Right renal pelvis (tissue), 4 donors: ENCODE measurements around the gene NR2E1. TPM values are rescaled to one million over a fixed set of nuclear protein-coding genes. Genes with fewer than 3 reads are reported as not detected.

Source experiments
- DNase-seq, 4 donors: peaks; one replicate each; pipeline ENCODE4 v3.0.0-alpha.2; 2013; ENCODE audit warnings: low read depth in 4 of 4, low spot score in 3 of 4, missing footprints in 1 of 4
- polyA plus RNA-seq, 4 donors: library from polyadenylated mRNA; unstranded; fragments of 120-200 nt; gene quantifications; one replicate each; pipeline ENCODE4 v1.2.1, GENCODE V29; 2013; ENCODE audit not compliant: insufficient read length in 4 of 4

The NR2E1 gene
- under 1 TPM in 1 of 4 donors, not detected in 3; 0.07 TPM for polyA plus RNA-seq

DNA sequence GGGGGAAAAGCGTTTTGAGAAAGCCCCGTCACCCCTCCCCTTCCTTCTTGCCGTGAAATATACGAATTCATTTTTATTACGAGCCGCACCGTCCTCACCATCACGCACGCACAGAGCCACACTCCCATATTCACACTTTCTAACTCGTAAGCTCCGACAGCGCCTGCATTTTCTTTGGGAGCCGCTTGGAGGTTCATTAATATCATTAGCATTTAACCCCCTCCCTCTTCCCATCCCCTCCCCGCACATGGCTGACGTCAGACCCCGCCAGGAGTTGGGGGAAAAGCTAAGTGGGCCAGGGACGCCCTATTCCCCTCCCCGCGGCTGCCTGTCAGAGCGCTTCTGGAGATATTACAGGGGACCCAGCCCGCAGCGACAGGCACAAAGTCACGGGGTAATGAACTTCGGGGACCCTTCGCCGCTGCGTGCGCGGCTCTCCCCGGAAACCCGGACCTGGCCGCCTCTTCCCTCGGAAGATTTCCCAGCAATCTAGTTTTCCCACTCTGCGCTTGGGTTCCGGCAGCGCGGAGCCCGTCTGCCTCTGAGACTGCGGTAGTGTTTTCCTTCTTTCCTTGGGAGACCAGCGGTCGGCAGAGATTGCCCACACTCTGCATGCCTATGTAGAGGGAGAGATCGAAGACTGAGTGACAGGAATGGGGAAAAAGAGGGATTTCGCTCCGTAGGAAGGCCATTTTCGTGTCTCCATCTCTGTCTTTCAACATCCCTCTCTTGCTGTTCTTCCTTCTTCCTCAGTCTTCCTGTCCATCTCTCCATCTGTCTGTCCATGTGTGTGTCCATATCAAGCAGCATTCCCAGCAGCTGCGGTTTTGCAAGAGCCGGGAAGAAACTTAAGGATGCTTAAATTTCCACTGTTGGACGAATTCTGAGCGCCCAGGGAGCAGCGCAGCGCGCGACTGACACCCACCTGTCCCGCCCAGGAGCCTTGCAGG is at the start of gene NR2E1:
TSS of gene NR2E1 (plus strand) at position 309 of the 950 bp plus-strand sequence. CDS start 744 bp downstream, outside the sequence.
- DNase-seq, result no peak

DNA sequence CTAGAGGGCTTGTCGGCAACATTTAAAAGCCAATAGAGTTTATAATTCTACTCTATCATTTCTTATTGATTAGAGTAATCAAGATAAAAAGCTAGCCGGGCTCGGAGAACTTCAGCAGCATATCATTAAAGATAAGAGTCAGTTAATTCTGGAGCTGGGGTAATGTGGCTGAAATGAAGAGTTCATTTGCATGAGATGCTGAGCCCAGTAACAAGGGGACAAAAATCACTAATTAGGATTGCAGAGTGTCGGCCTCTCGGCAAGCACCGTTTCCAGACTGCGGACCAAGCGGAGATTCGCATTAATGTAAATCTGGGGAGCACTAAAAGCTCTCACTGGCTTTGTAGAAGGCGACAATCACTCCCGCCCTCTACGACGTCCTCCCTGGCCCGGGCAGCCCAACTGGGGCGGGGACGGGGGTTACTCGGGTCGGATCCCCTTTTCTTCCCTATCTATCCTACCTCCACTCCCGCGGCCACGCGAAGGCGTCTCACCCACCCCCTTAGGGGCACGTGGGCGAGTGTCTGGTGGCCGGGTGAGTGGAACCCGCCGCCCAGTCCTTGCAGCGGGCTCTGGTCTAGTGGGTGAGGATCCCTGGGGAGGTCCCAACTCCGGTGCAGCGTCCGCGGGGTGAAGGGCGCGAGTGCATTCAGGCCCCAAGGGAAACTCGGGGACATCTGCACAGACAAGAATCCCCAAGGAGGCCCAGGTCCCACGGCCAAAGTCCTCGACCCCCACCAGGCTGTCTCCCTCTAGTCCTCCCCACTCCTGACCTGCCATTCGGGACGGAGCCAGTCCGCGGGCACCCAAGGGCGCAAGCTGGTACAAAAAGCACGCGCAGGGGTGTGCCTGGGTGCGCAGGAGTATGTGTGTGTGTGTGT is 49.0 kb upstream of the NR2E1 start:
- no peak for DNase-seq

DNA sequence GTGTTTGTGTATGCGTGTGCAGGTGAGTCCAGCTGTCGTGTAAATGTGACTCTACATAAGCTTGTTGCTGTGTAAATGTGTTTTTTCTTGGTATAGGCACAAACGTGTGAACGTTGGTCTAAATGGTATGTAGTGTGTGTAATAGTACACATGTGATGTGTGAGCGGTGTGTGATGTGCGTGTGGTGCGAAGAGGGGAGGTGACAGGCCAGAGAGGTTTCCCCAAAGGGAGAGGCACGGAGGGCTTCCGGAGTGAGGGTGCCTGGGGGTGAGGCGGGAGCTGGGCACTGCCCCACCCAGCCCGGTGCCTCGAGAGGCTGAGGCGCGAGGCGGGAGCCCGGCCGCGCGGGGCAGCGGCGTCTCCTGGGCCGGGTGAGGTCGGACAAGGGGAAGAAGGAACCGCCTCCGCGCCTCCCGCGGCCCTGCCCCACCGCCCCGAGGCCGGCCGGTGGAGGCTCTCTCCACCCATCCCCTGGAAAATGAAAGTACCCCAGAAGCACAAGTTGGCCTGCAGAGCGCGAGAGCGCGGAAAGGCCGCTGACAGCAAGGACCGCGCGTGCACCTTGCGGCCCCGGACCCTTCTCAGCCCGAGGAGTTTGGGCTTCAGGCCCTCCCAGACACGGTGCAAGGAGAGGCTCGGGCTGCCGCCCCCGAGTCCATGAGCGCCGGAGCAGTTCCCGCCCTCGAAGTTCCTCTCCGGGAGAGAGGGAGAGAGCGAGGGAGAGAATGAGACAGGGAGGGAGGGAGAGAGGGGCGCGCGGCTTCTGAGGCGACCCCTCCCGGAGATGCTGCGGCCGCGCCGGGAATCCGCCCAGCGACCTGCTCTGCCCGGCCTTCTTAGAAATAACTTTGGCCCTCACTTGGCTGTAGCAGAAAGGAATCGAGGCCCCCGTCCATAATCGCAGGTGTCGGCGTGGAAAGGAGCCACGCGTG is 48.1 kb upstream of the NR2E1 start:
- no peak for DNase-seq

DNA sequence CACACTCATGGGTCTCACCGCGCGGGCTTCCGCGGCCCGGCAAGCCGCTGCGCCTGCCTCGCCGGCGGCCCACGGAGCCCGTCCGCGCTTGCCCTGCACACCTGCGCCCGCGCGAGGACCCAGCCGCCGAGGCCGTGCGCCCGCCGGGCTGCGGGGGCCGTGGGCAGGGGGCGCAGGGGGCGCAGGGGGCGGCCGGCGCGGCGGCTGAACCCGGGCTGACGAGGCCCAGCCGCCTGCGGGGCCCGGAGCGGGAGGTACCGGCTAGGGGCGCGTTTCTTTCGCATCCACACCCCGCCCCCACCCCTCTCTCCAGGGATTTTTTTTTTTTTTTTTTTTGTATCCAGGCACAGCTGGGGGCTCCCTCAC is 47.5 kb upstream of the NR2E1 start:
- no peak for DNase-seq

DNA sequence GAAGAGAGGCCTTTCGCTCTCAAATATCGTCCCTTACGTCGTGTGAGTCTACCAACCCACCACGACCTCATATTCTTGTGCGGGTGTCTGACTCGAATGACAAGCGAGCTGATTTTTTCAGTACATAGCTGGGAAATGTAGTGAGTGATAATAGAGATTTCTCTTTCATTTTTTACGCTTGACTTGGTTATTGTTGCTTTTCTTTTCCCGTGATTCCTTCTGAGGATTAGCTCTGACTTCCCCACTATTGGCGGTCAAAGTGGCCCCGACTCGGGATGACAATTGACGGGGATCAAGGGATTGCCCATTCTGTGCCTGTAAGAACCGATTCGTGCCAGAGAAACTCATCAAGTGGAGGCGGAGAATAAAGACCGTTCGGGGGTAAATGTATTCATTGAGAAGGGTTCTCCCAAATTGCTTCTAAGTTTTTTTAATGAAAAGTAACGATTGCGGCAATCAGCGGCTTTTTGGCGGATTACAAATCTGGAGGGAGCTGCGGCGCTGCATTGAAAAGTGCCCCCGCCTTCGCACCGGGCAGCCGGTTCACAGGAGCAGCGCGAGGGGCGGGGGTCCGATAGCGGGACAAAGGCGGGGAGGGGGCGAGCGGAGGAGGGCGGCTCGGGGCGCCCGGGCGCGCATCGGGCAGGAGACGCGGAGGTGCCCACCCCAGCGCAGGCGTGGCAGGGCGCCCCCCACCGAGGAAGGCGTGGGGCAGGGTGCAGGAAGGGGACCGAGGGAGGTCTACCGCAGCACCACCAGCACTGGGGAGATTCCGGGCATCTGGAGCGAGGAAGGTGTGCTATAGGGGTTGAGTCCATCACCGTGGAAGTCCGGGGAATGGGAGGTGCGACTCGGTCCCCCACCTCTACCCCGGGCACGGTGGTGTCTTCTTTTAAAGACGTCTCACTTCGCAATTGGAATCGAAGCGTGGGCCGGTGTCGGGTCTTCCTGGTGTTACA is 46.7 kb upstream of the NR2E1 start:
- no peak for DNase-seq

DNA sequence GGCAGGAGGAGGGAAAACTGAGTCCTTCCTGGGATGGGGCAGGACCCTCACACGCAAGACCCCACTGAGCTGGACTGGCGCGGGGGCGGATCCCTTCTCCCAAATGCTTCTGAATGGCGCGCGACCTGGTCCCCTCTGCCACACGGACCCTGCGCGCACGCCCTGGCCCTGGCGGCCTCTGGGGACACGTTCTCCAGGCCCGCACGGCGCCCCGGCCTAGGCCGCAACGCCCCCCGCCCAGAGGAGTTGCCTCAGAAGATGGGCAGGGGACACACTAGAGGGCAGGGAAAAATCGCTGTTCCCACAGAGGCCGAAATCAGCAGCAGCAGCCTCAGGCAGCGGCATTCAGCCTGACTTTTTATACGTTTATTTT is 46.1 kb upstream of the NR2E1 start:
- DNase-seq, result no peak

DNA sequence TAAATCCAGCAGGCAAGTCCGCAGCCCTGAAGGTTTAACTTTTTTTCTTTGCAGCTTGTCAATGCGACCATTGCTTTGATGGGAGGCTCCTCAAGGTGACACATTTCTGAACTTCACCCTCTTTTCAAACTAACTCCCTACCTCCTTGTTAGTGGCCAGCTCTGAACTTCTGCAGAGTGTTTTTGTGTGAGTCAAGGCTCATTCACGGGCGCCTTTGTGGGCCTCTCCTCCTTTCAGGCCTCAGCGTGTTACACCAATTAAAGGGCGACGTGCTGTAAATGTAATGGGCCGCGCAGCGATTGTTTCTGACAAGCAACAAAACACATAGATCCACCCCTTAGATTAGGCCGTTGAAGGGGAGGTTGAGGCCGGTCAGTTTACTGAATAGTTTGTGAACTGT is 45.5 kb upstream of the NR2E1 start:
- DNase-seq, result no peak

DNA sequence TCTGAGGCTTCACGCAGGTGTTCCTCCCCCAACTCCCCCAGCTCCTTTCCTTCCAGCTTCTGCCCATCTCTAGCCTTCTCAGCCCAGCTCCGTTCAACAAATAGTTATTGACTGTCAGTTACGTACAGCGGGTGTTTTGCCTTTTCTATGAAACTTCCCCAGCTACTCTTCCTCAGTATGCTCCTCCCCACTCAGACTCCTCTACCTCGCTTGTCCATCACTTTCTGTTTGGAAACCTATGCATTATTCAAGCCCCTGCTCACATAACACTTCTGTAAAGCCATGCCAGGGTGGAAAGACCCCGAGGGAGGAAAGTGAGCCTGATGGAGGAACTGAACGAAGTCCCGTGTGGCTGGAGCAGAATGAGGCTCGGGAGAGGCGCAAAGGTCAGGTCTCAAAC is 44.2 kb upstream of the NR2E1 start:
- no peak for DNase-seq

DNA sequence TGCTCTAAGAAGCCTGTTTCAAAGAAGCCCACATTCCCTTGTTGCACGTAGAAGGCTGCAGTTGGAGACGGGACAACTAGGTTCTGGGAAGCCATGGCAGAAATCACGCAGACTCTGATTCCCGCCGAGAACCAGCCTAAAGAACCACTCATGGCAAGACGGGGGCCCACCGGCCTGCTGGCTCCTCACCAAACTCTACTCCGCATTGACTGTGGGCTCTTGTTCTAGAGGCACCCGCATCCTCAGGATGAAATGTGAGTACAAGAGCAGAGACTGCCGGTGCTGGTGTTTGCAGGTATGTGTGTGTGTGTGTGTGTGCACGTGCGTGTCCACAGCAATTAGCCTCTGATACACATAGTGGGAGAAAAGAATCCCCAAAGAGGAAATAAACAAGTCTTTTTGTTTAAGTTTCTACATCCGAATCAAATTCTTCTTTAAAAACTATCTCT is 42.3 kb upstream of the NR2E1 start:
- DNase-seq, result no peak

DNA sequence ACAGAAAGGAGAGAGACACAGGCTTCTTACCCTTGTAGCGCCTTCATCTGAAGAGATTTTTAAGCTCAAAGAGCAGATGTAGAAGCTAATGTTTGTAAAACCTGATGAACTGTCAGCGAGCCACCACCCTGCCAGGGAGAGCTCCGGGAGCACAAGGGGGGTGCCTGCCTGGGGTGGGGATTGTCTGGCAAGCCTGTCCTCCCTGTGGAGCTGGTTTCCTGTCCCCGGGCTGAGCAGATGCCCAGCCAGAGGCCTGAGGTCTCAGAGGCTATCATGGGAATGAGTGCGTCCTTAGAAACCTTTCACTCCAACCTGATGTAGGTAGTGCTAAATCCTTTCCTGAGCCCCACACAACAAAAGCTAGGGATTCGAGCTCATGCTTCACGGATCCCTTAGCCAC is 41.9 kb upstream of the NR2E1 start:
- DNase-seq, result no peak

DNA sequence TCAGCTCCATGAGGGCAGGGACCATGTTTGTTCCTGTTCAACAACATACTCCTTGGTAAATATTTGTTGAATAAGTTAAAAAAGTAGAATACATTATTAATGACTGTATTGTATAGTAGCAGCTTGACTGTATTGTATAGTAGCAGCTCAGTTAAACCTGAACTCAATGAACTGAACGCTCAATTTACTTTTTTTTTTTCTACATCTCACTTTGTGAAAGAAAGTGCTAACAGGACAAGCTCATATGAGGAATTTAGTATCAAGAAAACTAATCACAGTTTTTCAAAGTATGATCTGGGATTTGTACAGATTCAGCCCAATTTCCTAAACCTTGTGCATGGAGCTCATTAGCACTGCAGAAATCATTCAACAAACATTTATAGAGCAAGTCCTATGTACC is 38.8 kb upstream of the NR2E1 start:
- no peak for DNase-seq

DNA sequence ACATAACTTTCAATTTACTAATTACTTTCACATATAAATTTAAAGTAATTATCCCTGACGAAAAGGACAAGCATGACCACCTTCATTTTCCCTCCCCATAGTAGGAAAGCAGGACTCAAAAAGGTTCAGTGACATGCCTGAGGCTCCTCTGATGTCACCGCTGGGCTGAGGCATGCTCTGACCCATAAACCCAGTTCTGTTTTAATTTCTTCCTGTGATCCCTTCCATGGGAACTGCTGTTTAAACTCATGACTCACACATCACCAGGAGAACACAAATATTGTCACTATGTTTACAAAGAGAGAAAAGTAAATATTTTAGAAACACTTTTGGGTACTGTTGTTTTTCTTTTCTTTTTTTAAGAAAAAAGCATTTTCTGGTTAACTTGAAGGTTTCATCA is 38.0 kb upstream of the NR2E1 start:
- DNase-seq, result no peak

DNA sequence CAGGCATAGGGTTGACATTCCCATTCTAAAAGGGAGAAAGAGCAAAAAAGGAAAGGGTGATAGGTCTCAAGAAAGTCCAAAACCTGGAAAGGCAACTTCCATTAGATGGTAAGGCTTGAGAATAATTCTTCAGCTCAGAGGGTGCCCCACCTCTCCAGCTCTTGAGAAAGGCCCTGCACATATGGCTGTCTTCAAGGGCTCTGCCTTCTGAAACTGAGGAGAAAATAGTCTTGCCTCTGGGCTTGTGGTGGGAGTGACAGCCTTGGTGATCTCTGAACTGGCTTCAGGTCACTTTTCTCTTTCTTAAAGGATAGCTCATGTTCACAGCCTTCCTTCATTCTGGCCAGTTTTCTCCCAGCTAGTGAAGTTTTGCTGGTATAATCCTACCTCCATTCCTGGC is 35.6 kb upstream of the NR2E1 start:
- no peak for DNase-seq

DNA sequence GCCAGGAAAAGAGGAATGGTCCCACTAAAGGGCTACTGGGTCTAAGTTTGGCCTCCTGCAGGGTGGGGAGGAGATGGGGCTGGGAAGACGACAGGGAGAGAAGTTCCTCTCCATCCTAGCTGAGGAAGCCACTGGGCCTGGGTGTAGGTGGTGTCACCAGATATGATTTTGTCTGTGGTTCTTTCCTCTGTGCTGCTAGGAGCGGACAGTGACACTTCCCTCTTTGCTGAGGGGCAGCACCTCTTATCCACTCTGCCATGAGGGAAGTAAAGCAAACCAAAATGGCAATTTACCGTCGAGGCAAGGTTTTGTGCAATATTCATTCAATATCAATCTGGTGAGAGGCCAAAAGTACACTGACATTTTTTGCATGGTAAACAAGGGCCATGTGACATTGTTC is 33.0 kb upstream of the NR2E1 start:
- no peak for DNase-seq

DNA sequence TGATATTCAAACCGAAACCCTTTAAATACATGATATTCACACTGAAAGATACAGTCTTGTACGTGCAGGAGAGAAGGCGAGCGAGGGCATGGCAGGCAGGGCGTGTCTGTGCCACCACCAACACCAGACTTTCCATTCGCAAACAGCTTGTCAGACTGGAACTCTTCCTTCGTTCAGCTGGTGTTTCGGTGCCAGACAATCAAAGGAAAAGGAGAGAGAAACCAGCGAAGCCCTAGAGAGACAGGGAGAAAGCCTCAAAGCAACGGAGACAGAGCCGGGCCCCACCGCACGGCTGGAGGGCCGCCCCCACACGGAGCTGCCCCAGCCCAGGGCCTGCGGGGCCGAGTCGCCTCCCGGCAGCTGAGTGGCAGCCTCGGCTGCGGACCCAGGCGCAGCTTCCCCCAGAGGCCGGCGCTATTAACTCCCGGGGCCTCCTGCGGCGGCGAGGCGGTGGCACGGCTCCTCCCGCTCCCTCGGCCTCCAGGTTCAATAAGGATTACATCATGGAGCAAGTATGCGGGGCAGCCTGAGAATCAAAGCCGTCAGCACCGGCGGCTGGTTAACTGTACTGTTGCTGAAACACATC is 32.1 kb upstream of the NR2E1 start:
- DNase-seq, result peak in 3 of 4 donors; percentile 60 to 65 (median 65)

DNA sequence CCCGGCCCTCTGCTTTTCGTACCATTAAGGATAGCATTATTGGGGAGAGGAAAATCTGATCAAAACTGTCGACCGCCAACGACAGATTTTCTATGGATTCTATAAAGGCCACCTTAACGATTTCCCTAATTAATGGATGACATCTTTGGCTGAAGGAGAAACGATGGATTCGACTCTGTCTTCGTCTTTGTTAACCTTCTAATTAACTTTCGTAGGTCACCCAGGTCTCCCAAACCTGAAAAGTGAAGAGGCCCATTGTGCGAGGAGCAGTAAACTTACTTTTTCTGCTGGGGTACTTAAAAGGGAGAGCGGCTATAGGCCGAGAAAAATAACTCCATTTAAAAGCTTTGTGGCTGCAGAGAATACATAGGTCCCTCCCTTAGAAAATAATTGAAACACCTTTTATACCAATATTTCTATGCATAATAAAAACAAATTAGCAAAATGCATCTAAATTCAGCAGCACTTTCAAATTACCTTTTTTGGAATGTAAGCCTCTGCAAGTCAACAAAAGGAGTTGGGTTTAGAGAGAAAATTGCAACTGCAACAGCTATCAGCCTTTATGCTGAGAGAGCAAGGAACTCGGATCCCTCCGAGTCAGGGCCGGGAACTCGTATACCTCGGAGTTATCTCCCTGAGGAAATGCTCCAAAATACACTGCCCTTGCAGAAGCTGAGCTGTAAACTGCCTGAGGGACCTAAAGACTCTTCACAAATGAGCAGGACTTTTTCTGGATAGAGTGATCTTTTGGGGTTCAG is 31.4 kb upstream of the NR2E1 start:
- no peak for DNase-seq

DNA sequence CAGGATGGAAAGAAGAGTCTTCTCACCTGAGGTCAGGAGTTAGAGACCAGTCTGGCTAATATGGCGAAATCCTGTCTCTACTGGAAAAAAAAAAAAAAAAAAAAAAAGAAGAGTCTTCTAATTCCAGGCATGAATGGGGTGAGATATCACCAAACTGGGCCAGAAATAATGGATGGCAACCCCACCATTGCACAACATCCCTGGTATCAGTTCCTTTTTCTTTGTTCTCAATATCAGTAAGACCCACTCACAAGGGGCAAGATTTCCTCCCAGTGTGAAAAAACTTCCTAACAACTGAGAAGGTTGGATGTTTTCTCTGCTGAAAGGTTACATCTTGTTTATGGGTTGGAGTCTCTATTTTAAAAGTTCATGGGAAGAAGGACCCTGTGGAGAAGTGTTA is 23.6 kb upstream of the NR2E1 start:
- no peak for DNase-seq

DNA sequence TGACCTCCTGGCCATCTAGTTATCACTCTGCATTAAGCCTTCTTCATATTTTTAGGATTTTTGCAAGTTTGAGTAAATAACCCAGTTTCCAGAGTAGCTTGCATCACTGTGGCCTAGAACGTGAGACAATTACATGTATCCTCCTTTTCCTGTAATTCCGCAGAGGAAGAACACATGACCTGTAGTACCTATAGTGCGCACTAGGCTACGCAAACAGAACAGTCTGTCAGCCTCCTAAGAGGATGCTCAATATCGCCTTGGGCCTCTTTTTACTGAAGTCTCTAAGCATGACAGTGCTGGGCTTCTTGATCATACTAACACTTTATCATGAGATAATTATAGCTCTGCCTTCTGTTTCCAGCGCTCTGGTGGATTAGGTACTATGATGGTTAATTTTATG is 20.2 kb upstream of the NR2E1 start:
- DNase-seq, result no peak
